ENCODE measurements around the gene FILIP1.
"Not testable (repeated sequence)": the region's sequence is repeated elsewhere in the genome, so short reads cannot be mapped to it uniquely, and the experiment has no call there.

The FILIP1 gene

GRCh38 chr6:75446241-75446880 is 47.2 kb downstream of the FILIP1 start:
- H3K4me3 ChIP-seq (ENCODE audit: low read length), result no peak overlapping the region
- H3K9me3 ChIP-seq (ENCODE audit: control insufficient read depth, low read depth, low read length), result no peaks in the 10 kb centered on the region
- H3K4me1 ChIP-seq (ENCODE audit: control insufficient read depth, low read depth, low read length), result no peaks in the 10 kb centered on the region
- H3K27me3 ChIP-seq (ENCODE audit: control insufficient read depth, insufficient read depth, low read length), result no peaks in the 10 kb centered on the region
- H3K27ac ChIP-seq (ENCODE audit: low read length), result no peak overlapping the region
- no peak overlapping the region for H3K9ac ChIP-seq (ENCODE audit: low read length)
- H3K36me3 ChIP-seq (ENCODE audit: control insufficient read depth, low read depth, low read length), result no peaks in the 10 kb centered on the region

DNA sequence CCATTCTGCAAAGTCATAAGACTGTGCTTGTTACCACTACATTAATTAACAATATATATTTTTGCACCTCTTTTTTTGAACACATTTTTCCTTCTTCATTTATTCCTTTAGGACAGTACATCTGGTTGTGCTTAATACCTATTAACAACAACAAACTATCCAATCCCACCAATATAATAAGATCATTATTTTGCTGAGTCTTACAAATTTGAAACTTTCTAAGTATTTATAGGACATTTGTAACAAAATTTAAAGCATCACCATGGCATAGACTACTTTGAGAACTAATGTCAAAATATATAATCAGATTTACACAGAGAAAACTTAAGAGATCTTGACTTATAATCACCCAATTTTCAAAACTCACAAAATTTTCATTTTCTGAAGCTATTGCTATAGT is 47.9 kb downstream of the FILIP1 start:
- Histone ChIP-seq H3K27ac (ENCODE audit: low read length) (no peak overlapping the region), H3K4me1 (ENCODE audit: control insufficient read depth, low read depth, low read length) (no peaks in the 10 kb centered on the region), H3K36me3 (ENCODE audit: control insufficient read depth, low read depth, low read length) (no peaks in the 10 kb centered on the region), H3K4me3 (ENCODE audit: low read length) (no peak overlapping the region), H3K9me3 (ENCODE audit: control insufficient read depth, low read depth, low read length) (no peaks in the 10 kb centered on the region), H3K27me3 (ENCODE audit: control insufficient read depth, insufficient read depth, low read length) (no peaks in the 10 kb centered on the region), H3K9ac (ENCODE audit: low read length) (no peak overlapping the region)

DNA sequence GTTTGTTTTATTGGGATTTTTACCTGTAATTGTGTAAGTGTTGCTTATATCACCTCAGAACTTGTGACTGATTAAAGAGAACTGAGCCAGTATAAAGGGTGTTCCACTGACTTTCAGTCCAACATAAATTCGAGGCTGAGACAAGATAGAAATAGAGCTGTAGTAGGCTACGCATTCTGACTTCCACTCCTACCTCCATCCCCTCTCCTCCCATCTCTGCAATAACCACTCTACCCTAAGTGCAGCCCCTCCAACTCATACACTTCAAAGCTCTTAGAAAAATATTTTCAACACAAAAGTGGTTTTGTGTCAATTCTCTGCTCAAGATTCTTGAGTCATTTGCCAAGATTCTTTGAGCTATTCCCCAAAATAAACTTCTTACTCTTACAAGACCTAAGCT is 48.7 kb downstream of the FILIP1 start:
- Histone ChIP-seq H3K4me1 (ENCODE audit: control insufficient read depth, low read depth, low read length) (no peaks in the 10 kb centered on the region), H3K36me3 (ENCODE audit: control insufficient read depth, low read depth, low read length) (no peaks in the 10 kb centered on the region), H3K27ac (ENCODE audit: low read length) (no peak overlapping the region), H3K27me3 (ENCODE audit: control insufficient read depth, insufficient read depth, low read length) (no peaks in the 10 kb centered on the region), H3K9ac (ENCODE audit: low read length) (no peak overlapping the region), H3K9me3 (ENCODE audit: control insufficient read depth, low read depth, low read length) (no peaks in the 10 kb centered on the region), H3K4me3 (ENCODE audit: low read length) (no peak overlapping the region)

DNA sequence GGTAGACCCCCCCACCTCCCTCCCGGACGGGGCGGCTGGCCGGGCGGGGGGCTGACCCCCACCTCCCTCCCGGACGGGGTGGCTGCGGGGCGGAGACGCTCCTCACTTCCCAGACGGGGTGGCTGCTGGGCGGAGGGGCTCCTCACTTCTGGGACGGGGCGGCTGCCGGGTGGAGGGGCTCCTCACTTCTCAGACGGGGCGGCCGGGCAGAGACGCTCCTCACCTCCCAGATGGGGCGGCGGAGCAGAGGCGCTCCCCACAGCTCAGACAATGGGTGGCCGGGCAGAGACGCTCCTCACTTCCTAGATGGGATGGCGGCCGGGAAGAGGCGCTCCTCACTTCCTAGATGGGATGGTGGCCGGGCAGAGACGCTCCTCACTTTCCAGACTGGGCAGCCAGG is 51.7 kb downstream of the FILIP1 start:
- H3K4me1 ChIP-seq (ENCODE audit: control insufficient read depth, low read depth, low read length); H3K4me3 ChIP-seq (ENCODE audit: low read length); H3K27ac ChIP-seq (ENCODE audit: low read length); H3K9me3 ChIP-seq (ENCODE audit: control insufficient read depth, low read depth, low read length); H3K9ac ChIP-seq (ENCODE audit: low read length); H3K36me3 ChIP-seq (ENCODE audit: control insufficient read depth, low read depth, low read length); H3K27me3 ChIP-seq (ENCODE audit: control insufficient read depth, insufficient read depth, low read length): not testable (repeated sequence)

DNA sequence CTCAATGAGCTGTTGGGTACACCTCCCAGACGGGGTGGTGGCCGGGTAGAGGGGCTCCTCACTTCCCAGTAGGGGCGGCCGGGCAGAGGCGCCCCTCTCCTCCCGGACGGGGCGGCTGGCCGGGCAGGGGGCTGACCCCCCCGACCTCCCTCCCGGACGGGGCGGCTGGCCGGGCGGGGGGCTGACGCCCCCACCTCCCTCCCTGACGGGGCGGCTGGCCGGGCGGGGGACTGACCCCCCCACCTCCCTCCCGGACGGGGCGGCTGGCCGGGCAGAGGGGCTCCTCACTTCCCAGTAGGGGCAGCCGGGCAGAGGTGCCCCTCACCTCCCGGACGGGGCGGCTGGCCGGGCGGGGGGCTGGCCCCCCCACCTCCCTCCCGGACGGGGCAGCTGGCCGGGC is 52.1 kb downstream of the FILIP1 start:
- H3K9ac ChIP-seq (ENCODE audit: low read length); H3K4me3 ChIP-seq (ENCODE audit: low read length); H3K9me3 ChIP-seq (ENCODE audit: control insufficient read depth, low read depth, low read length); H3K36me3 ChIP-seq (ENCODE audit: control insufficient read depth, low read depth, low read length); H3K27me3 ChIP-seq (ENCODE audit: control insufficient read depth, insufficient read depth, low read length); H3K27ac ChIP-seq (ENCODE audit: low read length); H3K4me1 ChIP-seq (ENCODE audit: control insufficient read depth, low read depth, low read length): not testable (repeated sequence)

DNA sequence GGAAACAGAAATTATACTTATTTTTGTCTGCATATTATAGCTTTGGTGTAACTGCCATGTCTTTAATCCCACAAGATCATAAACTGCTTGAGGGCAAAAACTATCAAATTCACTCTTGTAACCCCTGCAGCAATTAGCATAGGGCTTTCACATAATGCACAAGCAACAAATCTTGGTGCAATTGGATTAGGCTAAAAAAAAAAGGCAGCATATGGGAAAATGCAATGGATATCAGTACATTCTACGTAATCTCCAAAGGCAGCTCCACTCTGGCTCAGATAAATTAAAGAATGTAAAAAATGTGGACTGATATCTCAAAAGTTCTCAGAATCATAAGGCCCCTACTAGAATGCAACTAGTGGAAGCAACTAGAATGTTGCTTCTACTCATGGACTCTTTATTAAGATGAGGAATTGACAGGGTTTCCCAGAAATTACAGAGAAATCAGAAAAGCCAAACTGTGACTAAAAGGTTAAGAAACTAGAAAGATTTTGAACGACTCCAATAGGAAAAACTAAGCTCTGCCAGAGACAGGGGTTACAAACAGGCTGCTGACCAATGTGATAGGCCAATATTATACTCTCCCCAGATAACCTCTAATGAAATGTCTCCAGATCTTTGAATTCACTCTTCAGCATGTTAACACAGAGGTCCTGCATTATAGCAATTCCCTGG is 55.0 kb downstream of the FILIP1 start:
- Histone ChIP-seq H3K4me1 (ENCODE audit: control insufficient read depth, low read depth, low read length) (no peaks in the 10 kb centered on the region), H3K9me3 (ENCODE audit: control insufficient read depth, low read depth, low read length) (no peaks in the 10 kb centered on the region), H3K27ac (ENCODE audit: low read length) (no peak overlapping the region), H3K9ac (ENCODE audit: low read length) (no peak overlapping the region), H3K27me3 (ENCODE audit: control insufficient read depth, insufficient read depth, low read length) (no peaks in the 10 kb centered on the region), H3K4me3 (ENCODE audit: low read length) (no peak overlapping the region), H3K36me3 (ENCODE audit: control insufficient read depth, low read depth, low read length) (no peaks in the 10 kb centered on the region)

DNA sequence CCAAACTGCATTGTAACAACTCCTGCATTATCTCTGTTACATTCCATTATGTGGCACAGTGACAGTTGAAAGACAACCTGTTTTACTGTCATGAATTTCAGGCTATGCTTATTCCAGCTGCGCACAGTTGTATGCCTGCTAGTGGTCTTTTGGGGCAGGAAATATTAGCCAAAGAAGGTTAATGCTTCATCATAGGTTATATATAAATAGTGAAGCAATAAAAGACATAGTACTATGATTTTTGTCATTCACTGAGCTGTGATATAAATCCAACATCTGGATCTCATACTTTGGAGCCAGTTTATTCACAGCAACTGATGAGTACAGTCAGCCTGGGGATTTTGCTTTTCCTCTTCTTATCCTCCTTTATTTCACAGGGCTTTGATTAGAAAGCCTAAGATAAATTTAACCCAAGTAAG is 55.6 kb downstream of the FILIP1 start:
- Histone ChIP-seq H3K27ac (ENCODE audit: low read length) (no peak overlapping the region), H3K9ac (ENCODE audit: low read length) (no peak overlapping the region), H3K4me3 (ENCODE audit: low read length) (no peak overlapping the region)

DNA sequence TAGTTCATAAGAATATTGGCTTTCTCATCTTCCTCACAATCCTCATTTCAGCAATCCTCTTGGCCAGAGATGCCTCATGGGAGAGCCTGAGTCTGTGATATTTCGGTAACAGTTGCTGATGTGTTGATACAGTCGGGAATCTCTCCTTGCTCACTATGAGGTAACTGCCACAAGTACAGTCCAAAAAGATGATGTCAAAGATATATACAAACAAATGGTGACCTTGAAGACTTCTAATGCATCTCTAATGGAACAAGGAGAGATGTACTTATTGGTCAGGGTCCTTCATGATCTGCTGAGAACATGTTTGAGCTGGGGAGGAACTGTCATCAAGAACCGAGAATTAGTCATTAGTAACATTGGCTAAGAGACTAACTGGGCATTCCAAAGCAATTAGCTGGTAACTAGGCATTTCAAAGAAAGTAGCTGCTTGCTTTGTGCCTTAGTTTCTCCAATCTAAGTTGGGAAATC is 56.1 kb downstream of the FILIP1 start:
- no peak overlapping the region for H3K4me3 ChIP-seq (ENCODE audit: low read length)
- no peaks in the 10 kb centered on the region for H3K9me3 ChIP-seq (ENCODE audit: control insufficient read depth, low read depth, low read length)
- no peak overlapping the region for H3K9ac ChIP-seq (ENCODE audit: low read length)
- H3K27ac ChIP-seq (ENCODE audit: low read length), result no peak overlapping the region
- H3K4me1 ChIP-seq (ENCODE audit: control insufficient read depth, low read depth, low read length), result no peaks in the 10 kb centered on the region
- H3K27me3 ChIP-seq (ENCODE audit: control insufficient read depth, insufficient read depth, low read length), result no peaks in the 10 kb centered on the region
- no peaks in the 10 kb centered on the region for H3K36me3 ChIP-seq (ENCODE audit: control insufficient read depth, low read depth, low read length)

More for the DNA sequence above, 55.6 kb downstream of the FILIP1 start:
- no peaks in the 10 kb centered on the region for H3K36me3 ChIP-seq (ENCODE audit: control insufficient read depth, low read depth, low read length)
- no peaks in the 10 kb centered on the region for H3K27me3 ChIP-seq (ENCODE audit: control insufficient read depth, insufficient read depth, low read length)
- H3K9me3 ChIP-seq (ENCODE audit: control insufficient read depth, low read depth, low read length), result no peaks in the 10 kb centered on the region
- H3K4me1 ChIP-seq (ENCODE audit: control insufficient read depth, low read depth, low read length), result no peaks in the 10 kb centered on the region

- Histone ChIP-seq H3K9ac (ENCODE audit: low read length) (no peak overlapping the region), H3K4me3 (ENCODE audit: low read length) (no peak overlapping the region), H3K36me3 (ENCODE audit: control insufficient read depth, low read depth, low read length) (no peaks in the 10 kb centered on the region), H3K27ac (ENCODE audit: low read length) (no peak overlapping the region), H3K27me3 (ENCODE audit: control insufficient read depth, insufficient read depth, low read length) (no peaks in the 10 kb centered on the region), H3K9me3 (ENCODE audit: control insufficient read depth, low read depth, low read length) (no peaks in the 10 kb centered on the region), H3K4me1 (ENCODE audit: control insufficient read depth, low read depth, low read length) (no peaks in the 10 kb centered on the region)
These were observed 56.7 kb downstream of the FILIP1 start for GRCh38 chr6:75436869-75437268.

- not testable (repeated sequence) for H3K9ac ChIP-seq (ENCODE audit: low read length); H3K36me3 ChIP-seq (ENCODE audit: control insufficient read depth, low read depth, low read length); H3K9me3 ChIP-seq (ENCODE audit: control insufficient read depth, low read depth, low read length); H3K27ac ChIP-seq (ENCODE audit: low read length); H3K4me1 ChIP-seq (ENCODE audit: control insufficient read depth, low read depth, low read length); H3K27me3 ChIP-seq (ENCODE audit: control insufficient read depth, insufficient read depth, low read length); H3K4me3 ChIP-seq (ENCODE audit: low read length)
These were observed 60.8 kb downstream of the FILIP1 start for GRCh38 chr6:75432809-75433208.

DNA sequence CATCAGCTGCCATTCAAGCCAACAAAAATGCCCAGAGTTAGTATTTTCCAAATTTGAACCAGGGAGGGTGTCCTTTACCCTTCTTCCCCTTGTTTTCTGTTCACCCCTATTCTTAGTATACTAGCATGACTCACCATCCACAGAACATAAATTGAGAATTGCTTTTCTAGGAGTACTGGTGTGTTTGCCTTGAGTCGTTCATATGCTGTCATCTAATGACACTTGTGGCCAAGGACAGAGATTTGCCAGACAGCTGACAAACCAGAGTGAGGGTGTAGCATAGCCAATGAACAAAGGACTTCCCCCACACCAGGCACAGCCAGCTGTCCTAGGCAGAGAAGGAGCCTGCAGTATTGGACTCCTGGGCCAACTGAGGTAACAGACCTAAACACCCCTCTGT is 62.2 kb downstream of the FILIP1 start:
- no peak overlapping the region for H3K9ac ChIP-seq (ENCODE audit: low read length)
- H3K4me3 ChIP-seq (ENCODE audit: low read length), result no peak overlapping the region
- no peaks in the 10 kb centered on the region for H3K36me3 ChIP-seq (ENCODE audit: control insufficient read depth, low read depth, low read length)
- H3K9me3 ChIP-seq (ENCODE audit: control insufficient read depth, low read depth, low read length), result no peaks in the 10 kb centered on the region
- H3K27me3 ChIP-seq (ENCODE audit: control insufficient read depth, insufficient read depth, low read length), result no peaks in the 10 kb centered on the region
- no peaks in the 10 kb centered on the region for H3K4me1 ChIP-seq (ENCODE audit: control insufficient read depth, low read depth, low read length)
- H3K27ac ChIP-seq (ENCODE audit: low read length), result no peak overlapping the region

GRCh38 chr6:75430631-75431325 is 62.8 kb downstream of the FILIP1 start:
- Histone ChIP-seq H3K27me3 (ENCODE audit: control insufficient read depth, insufficient read depth, low read length) (no peaks in the 10 kb centered on the region), H3K9ac (ENCODE audit: low read length) (no peak overlapping the region), H3K9me3 (ENCODE audit: control insufficient read depth, low read depth, low read length) (no peaks in the 10 kb centered on the region), H3K27ac (ENCODE audit: low read length) (no peak overlapping the region), H3K36me3 (ENCODE audit: control insufficient read depth, low read depth, low read length) (no peaks in the 10 kb centered on the region), H3K4me3 (ENCODE audit: low read length) (no peak overlapping the region), H3K4me1 (ENCODE audit: control insufficient read depth, low read depth, low read length) (no peaks in the 10 kb centered on the region)

All from iPS-18a (cell line).